SK-N-MC (cell line): ENCODE measurements around the gene UQCC2.

Source experiments
- EZH2 ChIP-seq: fragments of 200-600 bp; sonication (generic); IDR thresholded peaks from one replicate; pipeline ENCODE4 v1.6.1; 2017; ENCODE audit warnings: antibody characterized with exemption
- POLR2AphosphoS5 ChIP-seq: IDR thresholded peaks from 2 replicates; pipeline ENCODE4 v1.6.1; 2012; ENCODE audit warnings: mild to moderate bottlenecking, low read depth, low read length, borderline replicate concordance

- TF ChIP-seq POLR2AphosphoS5 (no peak), EZH2 (no peak)
These were observed 29.3 kb upstream of the UQCC2 start for GRCh38 chr6:33740794-33741193.
